H54 (cell line): ENCODE data around the gene CALHM2.

Source experiments
- DNase-seq: peaks from one replicate; pipeline ENCODE4 v3.0.0; 2011; ENCODE audit warnings: low spot score, mixed read lengths; ENCODE audit not compliant: insufficient read length
- FAIRE-seq: peaks from 3 replicates; lab custom pipeline; 2011; peaks lifted over from hg19 to GRCh38; lab: Jason Lieb, UNC
- POLR2A ChIP-seq: IDR thresholded peaks from 2 replicates; pipeline ENCODE4 v1.6.1; 2011; ENCODE audit warnings: low read depth, mild to moderate bottlenecking, low read length

CALHM2 gene, protein sequence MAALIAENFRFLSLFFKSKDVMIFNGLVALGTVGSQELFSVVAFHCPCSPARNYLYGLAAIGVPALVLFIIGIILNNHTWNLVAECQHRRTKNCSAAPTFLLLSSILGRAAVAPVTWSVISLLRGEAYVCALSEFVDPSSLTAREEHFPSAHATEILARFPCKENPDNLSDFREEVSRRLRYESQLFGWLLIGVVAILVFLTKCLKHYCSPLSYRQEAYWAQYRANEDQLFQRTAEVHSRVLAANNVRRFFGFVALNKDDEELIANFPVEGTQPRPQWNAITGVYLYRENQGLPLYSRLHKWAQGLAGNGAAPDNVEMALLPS

GRCh38 chr10:103451831-103452505, at the start of gene CALHM2:
Gene CALHM2 (minus strand): TSS chr10:103452370. CDS start chr10:103449941, 2,429 bp downstream.
- DNase-seq (peak; percentile 84), FAIRE-seq (no peak)
- peak; percentile 64 for TF ChIP-seq POLR2A

GRCh38 chr10:103501186-103501585, 49.0 kb upstream of the CALHM2 start:
- DNase-seq (no peak), FAIRE-seq (no peak)
- TF ChIP-seq POLR2A: no peak

GRCh38 chr10:103500481-103500880, 48.3 kb upstream of the CALHM2 start:
- FAIRE-seq: no peak
- no peak for TF ChIP-seq POLR2A
- DNase-seq: no peak

GRCh38 chr10:103499881-103500280, 47.7 kb upstream of the CALHM2 start:
- FAIRE-seq: no peak
- DNase-seq: no peak
- TF ChIP-seq POLR2A: no peak

GRCh38 chr10:103498936-103499638, 46.9 kb upstream of the CALHM2 start:
- TF ChIP-seq POLR2A: no peak
- FAIRE-seq (no peak), DNase-seq (no peak)

- TF ChIP-seq POLR2A: no peak
- DNase-seq (no peak), FAIRE-seq (no peak)
These were observed 45.2 kb upstream of the CALHM2 start for GRCh38 chr10:103497161-103497915.

DNA sequence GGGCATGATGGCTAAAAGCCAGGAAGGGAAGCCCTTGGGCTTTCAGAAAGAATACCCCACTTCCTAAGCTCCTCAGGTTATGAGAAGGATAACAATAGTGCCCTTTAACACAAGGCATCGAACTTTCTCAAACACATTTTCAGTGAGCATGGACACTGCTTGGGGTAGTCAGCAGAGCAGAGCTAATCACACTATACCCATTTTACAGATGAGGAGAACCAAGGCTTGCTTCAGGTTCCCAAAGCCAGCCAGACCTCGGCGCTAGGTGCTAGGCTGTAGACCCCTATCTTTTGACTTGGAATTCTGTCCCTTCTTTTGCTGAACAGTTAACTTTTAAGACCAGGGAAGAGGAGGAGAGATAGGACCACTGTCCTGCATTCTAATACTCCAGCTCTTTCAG, 43.2 kb upstream of the CALHM2 start:
- TF ChIP-seq POLR2A: no peak
- FAIRE-seq (no peak), DNase-seq (no peak)

- FAIRE-seq (no peak), DNase-seq (no peak)
These were observed 42.0 kb upstream of the CALHM2 start for GRCh38 chr10:103493916-103494877.

DNA sequence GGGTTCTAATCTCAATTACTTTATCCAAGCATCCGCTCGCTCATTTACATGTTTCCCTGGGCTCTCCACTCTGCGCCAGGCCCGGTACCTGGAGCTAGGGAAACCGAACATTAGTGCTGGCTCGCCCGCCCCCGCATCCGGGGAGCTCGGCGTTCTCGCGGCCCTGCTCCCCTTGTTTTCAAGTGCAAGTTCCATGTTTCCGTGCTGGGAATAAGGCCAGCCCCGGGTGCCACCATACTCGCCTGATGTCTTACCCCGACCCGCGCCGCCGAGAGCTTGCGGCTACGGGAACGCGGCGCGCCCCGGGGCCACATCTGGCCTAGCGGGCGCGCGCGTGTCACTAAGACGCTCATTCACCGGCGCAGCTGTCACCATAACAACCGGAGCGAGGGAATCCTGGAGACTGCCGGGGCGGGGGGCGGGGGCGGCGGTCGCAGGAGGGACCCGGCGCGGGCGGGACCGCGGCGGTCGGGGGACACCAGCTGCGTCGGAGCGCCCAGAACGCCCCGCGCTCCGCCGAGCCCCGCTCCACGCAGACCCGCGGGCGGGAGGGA, 41.3 kb upstream of the CALHM2 start, which contains the start of gene NEURL1:
TSS of gene NEURL1 (plus strand) at position 344 of the 554 bp plus-strand sequence. CDS start 683 bp downstream, outside the sequence.
- TF ChIP-seq POLR2A: no peak
- no peak for DNase-seq
- FAIRE-seq: no peak

More at GRCh38 chr10:103493916-103494877, 42.0 kb upstream of the CALHM2 start:
- no peak for TF ChIP-seq POLR2A

- FAIRE-seq (no peak), DNase-seq (no peak)
- TF ChIP-seq POLR2A: no peak
These were observed 40.6 kb upstream of the CALHM2 start for GRCh38 chr10:103492655-103493261.

GRCh38 chr10:103491729-103492364, 39.7 kb upstream of the CALHM2 start:
- peak; percentile 77 for DNase-seq
- TF ChIP-seq POLR2A: no peak
- peak; percentile 20 for FAIRE-seq
